GM11168 (cell line): ENCODE results near the gene PIWIL4.

Source experiments
- in situ Hi-C: fragments of 300-500 bp; cut with MboI; formaldehyde crosslinking; loops from one replicate; pipeline ENCODE4 v1.12.0; 2022; ENCODE audit warnings: low sequenced_read_pairs; ENCODE audit not compliant: unreplicated experiment

PIWIL4 gene

GRCh38 chr11:94567181-94567670, at the start of gene PIWIL4:
Gene PIWIL4 (plus strand): TSS chr11:94567368. CDS start chr11:94567519, 151 bp downstream.
- in situ Hi-C loops: no loop called here

GRCh38 chr11:94518300-94518699, 48.9 kb upstream of the PIWIL4 start:
- in situ Hi-C loops: loop anchor here (25.0 kb wide), 1 partner anchor 631 kb away; no protein-coding TSS in a partner anchor

DNA sequence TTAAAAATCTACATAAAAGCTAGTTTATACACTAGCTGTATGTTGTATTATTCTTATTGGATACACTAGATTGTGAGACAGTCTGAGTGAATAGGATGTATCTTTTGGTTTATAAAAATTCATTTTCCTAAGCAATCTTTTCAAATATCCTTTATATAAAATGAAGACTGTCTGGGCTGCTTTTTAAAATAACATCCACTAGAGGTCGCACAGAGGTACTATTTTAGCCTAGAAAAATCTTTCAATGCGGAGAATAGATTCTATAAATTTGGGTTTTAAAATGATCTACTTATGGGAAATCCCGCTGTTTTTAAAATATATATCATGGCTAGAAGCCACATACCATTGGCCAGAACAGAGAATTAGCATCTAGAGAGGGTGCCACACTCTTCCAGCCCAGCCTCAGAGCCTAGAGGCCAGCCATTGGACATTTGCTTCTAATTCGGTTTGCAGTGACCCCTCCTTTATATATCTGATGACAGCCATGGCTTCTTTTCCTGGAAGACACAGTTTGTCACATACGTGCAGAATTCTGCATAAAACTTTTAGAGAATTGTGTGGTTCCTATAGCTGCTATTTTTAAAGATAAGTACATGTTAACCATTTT, 47.6 kb upstream of the PIWIL4 start:
- in situ Hi-C loops: loop anchor here (25.0 kb wide), 1 partner anchor 632 kb away; no protein-coding TSS in a partner anchor

DNA sequence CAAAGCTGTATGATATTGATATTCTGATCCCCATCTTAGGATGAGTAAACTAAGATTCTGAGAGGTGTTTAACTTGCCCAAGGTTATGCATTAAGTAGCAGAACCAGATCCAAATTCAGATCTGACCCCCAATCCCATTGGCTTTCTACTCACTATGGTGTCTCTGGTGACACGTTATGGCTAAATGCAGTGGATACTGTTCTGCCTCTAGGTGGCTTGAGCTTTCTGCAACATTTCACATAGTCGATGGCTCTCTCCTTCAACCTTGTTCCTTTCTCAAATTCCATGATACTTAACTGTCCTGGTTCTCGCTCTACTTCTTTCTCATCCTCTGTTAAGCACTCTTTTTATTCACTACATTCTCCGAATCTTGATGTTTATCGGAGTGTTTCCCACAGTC, 45.5 kb upstream of the PIWIL4 start:
- in situ Hi-C loops: loop anchor here (25.0 kb wide), 1 partner anchor 634 kb away; no protein-coding TSS in a partner anchor

GRCh38 chr11:94524341-94524740, 42.8 kb upstream of the PIWIL4 start:
- in situ Hi-C loops: loop anchor here (25.0 kb wide), 1 partner anchor 637 kb away; no protein-coding TSS in a partner anchor

- in situ Hi-C loops: no loop called here
Measured at GRCh38 chr11:94525546-94526324, 41.4 kb upstream of the PIWIL4 start.

- in situ Hi-C loops: no loop called here
Measured at GRCh38 chr11:94526645-94527438, 40.3 kb upstream of the PIWIL4 start.

GRCh38 chr11:94528551-94528950, 38.6 kb upstream of the PIWIL4 start:
- in situ Hi-C loops: no loop called here

GRCh38 chr11:94532211-94532610, 35.0 kb upstream of the PIWIL4 start:
- in situ Hi-C loops: no loop called here

DNA sequence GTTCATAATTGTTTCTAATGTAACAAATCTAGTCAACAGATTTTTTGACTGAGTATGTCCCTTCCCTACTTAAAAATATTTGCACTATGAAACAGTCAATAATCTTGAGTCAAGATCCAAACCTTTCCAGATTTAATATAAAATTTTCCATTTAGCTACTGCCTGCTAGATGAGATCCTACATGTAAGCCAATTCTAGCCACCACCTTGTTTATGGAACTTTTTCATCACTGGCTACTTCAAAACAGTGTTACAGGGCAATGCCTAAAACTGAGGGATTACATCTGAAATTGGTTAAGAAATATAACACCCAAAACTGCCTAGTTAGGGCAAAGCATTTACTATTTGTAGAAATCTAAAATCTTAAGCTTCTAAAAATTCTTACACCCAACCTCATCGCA, 34.0 kb upstream of the PIWIL4 start:
- in situ Hi-C loops: no loop called here

GRCh38 chr11:94533696-94534630, 33.2 kb upstream of the PIWIL4 start:
- in situ Hi-C loops: no loop called here

DNA sequence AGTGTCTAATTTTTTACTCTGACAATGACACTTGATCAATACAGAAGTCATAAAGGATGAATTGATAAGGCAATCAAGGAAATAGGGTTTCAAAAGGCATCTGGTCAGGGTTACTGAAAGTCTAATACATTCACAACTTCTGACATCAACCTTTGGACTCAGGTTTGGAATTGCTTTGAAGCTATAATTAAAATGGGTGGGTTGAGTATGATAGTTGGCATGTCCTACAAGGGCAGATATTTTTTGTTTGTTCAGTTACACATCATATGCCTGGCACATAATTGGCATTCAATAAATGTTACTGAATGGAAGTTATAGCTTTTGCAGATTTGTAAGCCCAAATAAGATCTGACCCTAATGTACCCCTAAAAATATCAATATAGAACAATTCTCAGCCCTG, 30.8 kb upstream of the PIWIL4 start:
- in situ Hi-C loops: no loop called here

GRCh38 chr11:94537031-94537600, 30.1 kb upstream of the PIWIL4 start:
- in situ Hi-C loops: no loop called here

- in situ Hi-C loops: no loop called here
Measured at GRCh38 chr11:94539420-94539819, 27.7 kb upstream of the PIWIL4 start.

DNA sequence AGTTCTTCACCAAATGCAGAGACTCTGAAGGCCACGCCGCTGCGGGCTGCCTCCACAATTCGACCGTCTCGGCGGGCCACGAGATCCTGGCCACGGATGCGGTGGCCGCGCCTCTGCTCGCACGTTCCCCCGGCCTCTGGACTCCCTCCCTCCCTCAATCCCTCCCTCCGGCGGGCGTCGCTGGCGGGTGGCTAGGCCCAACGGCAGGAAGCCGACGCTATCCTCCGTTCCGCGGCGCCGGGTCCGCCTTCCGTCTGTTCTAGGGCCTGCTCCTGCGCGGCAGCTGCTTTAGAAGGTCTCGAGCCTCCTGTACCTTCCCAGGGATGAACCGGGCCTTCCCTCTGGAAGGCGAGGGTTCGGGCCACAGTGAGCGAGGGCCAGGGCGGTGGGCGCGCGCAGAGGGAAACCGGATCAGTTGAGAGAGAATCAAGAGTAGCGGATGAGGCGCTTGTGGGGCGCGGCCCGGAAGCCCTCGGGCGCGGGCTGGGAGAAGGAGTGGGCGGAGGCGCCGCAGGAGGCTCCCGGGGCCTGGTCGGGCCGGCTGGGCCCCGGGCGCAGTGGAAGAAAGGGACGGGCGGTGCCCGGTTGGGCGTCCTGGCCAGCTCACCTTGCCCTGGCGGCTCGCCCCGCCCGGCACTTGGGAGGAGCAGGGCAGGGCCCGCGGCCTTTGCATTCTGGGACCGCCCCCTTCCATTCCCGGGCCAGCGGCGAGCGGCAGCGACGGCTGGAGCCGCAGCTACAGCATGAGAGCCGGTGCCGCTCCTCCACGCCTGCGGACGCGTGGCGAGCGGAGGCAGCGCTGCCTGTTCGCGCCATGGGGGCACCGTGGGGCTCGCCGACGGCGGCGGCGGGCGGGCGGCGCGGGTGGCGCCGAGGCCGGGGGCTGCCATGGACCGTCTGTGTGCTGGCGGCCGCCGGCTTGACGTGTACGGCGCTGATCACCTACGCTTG, 23.2 kb upstream of the PIWIL4 start, which contains the start of gene FUT4:
FUT4 (plus strand) TSS at position 227 of the 951 bp plus-strand sequence; CDS start at position 440, 213 bp downstream.
- in situ Hi-C loops: no loop called here

DNA sequence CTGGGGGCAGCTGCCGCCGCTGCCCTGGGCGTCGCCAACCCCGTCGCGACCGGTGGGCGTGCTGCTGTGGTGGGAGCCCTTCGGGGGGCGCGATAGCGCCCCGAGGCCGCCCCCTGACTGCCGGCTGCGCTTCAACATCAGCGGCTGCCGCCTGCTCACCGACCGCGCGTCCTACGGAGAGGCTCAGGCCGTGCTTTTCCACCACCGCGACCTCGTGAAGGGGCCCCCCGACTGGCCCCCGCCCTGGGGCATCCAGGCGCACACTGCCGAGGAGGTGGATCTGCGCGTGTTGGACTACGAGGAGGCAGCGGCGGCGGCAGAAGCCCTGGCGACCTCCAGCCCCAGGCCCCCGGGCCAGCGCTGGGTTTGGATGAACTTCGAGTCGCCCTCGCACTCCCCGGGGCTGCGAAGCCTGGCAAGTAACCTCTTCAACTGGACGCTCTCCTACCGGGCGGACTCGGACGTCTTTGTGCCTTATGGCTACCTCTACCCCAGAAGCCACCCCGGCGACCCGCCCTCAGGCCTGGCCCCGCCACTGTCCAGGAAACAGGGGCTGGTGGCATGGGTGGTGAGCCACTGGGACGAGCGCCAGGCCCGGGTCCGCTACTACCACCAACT, 22.4 kb upstream of the PIWIL4 start:
- in situ Hi-C loops: no loop called here
